ENCODE data around the gene IDUA.
A peak's percentile ranks its signal among the peaks of the same experiment; 100 is the strongest.

The IDUA gene

DNA sequence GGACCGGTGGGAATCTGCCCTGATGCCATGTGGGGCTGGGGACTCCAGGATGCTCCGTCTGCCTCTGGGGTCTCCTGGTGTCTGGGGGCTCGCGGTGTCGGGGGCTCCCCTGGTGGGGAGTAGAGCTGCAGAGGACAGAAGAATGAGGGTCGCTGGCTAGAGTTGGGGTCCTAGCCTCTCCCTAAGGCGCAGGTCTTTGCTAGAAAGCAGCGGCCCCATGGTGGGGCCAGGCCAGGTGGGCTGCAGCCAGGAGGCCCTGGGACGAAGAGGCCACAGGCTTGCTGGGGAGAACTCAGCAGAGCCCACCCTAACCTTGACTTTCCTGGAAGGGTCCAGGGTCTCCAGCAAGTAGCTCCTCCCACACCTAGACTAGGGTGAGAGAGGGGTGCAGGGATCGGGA lies 46.0 kb downstream of the IDUA start:
- DNase-seq, result no peak

DNA sequence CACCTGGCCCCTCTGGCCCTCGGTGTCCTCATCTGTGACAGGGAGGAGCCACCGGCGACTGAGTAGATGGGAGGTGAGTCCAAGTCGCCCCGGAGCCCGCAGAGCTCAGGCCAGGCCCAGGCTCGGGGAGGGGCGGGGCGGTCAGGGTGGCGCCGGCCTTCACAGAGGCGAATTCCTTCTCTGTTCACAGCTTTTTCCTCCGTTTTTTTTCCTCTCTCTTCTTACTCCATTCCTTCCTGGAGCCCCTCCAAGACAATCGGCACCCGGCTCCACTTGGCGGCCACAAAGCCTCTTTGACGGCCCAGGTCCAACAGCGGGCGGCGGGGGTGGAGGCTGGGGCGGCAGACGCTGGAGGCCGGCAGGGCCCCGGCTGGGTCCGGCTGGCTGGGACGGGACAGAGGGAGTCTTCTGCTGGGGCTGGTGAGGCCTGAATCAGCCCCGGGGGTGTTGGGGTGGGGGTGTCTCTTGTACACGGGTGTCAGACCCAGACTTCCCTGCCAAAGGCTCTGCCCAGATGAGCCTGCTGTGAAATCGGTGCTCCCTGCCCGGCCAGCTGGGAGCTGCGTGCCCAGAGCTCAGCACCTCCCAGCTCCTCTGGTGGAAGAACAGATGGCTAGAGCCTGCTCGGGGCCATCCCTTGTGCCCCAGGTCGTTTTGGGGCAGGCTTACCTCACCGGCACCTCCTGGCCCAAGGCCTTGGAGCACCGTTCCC lies 47.2 kb downstream of the IDUA start:
- no peak for DNase-seq

DNA sequence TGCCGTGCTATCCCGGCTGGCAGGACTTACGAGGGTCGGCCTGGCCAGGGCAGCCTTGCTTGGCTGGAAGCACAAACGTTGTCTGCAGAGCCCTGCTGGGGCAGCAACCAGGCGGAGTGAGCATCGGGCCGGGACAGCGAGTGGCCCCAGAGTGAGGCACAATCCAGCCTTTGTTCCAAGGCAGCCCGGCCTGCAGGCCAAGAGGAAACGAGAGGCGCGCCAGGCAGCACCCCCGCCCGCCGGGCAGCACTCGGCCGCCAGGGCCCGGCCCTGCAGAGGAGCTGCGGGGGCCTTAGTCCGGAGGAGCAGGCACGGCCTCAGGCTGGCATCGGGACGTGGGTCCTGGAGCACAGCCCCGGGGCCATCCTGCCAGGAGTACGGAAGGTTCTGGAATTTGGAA lies 48.7 kb downstream of the IDUA start:
- DNase-seq, result no peak

DNA sequence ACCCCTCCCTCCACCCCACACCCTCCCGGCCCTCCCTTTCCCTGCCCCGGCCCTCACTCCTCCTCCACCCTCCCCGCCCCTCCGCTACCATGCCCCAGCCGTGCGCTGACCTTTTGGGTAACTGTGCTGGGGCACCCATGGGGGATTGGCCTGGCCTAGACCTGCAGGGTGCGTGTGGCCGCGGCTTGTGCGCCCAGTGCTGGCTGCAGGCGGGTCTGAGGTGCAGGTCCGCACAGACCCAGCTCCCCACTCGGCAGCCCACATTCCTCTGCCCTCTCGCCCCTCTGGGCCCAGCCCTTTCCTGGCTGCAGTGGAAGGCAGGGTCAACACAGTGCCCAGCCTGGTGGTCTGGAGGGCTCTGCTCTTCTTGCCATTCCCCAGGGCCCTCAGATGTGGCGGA lies 49.3 kb downstream of the IDUA start:
- no peak for DNase-seq

DNA sequence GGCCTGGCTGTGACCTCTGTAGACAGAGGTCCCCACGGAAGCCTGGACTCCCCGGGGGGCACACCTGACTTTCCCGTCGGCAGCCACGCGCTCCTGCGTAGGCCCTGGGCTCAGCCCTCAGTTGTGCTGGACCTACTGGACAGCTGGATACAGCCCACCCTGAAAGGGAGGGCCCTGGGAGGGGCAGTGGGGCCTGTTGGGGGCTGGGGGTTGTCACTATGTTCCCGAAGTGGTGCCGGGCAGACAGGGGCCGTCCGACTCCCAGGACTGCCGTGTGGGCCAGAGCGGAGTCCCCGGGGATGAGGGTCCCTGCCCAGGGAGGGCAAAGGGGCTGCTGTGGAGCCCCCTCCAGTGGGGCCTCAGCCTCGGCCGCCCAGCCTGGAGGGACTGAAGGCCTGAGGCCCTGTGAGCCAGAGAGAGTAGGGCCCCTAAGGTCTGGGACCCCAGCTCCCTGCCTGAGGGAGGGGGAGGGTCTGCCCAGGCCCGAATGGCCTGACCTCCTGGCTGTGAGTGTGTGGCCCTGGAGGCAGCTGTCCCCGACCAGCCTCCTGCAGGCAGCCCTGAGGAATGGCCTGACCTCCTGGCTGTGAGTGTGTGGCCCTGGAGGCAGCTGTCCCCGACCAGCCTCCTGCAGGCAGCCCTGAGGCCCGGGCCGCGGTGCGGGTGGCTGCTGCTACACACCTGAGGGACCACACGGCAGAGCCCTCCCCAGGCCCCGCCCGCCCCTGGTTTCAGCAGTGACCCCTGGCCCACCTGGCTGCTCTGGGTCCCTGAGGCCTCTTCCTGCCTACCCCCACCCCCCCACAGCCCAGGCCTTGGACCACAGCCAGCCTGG lies 50.3 kb downstream of the IDUA start:
- DNase-seq, result no peak

DNA sequence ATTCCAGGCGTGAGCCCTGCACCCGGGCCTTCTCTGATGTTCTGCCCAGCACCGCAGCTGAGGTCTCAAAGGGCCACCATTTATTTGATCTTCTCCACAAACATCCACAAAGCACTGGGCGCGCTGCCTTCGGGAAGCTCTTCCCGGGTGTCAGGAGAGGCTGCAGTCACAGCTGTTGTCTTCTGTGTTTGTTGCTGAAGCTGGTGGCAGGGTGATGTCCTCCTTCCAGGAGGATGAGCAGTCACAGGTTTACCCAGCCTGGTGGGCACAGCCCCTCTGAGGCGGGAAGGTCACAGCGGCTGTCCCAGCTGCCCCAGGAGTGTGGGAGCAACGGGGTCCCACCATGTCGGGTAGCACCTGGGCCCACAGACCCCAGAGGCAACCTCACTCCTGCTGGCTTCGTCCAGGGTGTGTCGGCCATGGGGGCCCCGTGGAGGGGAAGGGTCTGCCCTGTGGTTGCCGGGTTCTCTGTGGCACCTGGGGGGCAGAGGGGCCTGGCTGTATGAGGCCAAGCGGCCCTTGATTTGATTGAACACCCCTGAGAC lies 52.2 kb downstream of the IDUA start:
- no peak for DNase-seq

DNA sequence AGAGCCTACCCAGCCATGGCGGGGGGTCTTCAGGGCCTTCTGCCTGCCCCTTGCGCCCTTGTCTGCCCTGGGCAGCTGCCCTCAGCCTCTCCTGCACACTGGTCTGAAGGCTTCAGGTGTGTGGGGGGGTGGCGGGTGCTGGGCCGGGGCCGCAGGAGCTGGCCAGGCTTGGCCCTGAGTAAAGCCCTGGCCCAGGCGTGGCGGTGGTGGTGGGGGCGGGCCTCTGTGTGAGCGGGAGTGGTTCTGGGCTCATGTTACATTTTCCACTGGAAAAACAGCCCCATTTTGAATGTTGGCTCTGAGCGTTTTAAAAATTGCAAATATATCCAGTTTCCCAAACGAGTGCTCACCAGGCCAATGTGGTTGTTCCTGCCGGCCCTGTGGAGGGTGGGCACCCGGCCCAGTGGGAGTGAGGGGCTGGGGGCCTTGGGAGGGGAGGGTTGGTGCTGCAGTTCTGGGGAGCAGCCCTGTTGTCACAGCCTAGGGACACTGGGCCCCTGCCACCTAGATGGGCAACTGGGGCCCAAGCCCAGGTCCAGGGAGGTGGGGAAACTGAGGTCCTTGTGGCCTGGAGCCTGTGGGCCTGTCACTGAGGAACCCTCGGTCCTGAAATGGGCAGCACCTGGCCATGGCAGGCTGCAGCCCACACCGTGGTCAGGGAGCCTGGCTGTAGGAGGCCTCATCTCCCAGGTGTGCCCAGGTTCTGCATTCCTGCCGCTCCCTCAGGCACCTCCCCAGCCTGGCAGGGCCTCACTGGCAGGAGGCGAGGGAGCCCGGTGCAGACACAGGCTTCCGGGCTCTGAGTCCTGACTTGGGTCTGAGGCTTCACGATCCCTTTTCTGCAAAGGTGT lies 52.9 kb downstream of the IDUA start:
- no peak for DNase-seq

DNA sequence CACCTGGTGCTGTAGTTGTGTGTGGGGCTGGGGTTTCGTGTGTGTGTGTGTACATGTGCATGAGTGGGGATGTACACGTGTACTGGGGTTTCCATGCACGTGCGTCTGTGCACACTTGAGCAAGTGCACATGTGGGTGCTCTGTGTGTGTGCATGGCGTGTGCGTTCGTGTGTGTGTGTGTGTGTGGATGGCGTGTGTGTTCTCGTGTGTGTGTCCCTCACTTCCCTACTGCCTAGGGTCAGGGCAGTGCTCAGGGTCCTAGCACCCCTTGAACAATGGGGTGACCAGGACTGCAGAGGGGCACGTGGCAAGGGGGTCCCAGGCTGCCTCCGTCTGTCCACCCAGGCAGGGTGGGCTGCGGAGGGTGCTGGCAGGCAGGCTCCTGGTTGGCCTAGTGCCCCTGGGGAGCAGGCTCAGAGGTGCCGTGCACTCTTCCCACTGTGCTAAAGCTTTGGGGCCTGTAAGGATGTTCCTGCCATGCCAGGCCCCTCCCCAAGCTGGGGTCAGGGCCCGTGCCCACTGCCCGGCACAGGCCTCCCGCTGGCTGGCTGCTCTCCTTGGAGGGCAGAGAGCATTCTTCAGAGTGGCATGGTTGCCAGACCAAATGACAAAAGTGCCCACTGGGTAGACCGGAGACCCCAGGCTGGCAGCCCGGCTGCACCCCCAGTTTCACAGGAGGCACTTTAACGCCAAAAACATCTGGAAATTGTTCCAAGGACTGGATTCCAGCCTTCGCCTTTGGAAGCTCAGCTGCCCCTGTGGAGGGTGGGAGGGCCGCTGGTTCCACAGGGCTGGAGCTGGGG lies 53.7 kb downstream of the IDUA start:
- DNase-seq, result no peak

DNA sequence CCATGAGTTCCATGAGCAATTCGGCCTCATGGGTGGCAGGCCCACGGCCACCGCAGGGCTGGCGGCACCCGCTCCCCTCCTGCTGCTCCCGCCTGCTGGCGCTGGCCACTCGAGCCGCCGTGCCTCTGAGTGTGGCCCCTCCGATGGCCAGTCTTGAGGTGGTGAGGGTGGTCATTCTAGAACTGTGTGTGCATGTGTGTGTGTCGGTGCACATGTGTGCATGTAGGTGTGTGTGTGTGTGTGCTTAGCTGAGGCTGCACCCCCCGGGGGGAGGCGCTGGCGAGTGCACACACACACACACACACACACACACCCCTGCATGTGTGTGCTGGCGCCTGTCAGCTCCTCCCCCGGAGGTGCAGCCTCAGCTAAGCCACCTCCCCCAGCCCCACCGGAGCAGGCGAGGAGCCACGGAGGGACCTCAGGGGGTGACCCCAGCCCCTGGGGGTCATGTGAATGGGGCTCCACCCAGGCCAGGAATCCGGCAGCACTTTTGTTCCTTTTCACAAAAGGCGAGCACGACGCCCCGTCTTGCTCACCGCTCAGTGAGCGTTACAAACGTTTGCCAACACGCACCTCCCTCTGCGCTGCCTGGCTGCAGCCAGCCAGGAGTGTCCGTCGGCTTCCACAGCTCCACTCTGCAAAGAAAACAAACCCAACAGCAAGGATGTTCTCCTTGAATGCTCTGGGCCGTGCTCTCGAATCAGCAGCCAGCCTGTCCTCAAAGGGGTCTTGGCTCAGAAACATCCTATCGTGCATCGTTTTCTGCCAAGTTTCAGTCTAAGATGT lies 54.5 kb downstream of the IDUA start:
- no peak for DNase-seq

DNA sequence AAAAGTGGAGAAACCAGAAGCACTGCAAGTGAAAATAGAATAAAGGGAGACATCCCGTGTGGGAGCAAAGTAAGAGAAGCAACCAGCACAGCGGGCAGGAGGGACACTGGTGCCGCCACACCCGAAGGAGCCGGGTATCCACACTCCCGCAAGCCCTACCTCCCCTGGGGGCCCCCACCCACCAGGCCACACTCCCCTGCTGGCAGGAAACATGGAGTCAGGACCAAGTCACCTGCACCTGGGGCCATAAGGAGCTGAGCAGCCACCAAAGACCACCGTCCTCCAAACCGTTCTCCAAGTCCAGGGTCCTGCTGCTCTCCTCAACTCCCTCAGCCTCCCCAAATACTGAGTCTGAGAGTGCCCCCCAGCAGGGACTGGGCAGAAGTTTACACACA lies 55.1 kb downstream of the IDUA start:
- no peak for DNase-seq

DNA sequence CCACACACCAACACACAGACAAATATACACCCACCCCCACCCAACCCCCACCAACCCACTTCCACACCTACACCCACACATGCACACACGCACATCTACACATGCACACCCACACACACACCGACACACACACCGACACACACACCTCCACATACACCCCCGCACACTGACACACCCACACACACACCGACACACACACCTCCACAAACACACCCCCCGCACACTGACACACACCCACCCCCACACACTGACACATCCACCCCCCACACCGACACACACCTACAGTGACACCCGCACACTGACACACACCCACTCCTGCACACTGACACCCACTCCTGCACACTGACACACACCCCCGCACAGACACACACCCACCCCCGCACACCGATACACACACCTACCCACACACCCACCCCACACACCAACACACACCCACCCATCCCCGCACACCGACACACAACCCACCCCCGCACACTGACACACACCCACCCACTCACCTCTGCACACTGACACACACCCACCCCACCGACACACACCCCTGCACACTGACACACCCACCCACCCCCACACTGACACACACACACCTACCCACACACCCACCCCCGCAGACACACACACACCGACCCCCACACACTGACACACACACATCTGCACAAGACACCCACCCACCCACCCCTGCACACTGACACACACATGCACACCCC lies 55.7 kb downstream of the IDUA start:
- DNase-seq, result no peak

DNA sequence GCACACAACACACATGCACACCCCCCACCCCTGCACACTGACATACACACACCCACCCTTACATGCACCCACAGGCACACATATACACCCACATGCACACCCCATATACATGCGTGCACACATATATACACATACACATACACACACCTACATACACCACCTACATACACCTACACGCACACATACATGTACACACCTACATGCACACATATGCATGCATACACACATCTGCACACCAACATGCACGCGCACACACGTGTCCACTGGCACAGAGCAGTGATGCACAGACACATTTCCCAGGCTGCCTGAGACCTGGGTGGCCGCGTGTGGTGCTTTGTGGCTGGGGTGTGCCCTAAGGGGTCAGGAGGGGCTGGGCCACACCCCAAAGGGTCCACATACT lies 56.3 kb downstream of the IDUA start:
- no peak for DNase-seq

DNA sequence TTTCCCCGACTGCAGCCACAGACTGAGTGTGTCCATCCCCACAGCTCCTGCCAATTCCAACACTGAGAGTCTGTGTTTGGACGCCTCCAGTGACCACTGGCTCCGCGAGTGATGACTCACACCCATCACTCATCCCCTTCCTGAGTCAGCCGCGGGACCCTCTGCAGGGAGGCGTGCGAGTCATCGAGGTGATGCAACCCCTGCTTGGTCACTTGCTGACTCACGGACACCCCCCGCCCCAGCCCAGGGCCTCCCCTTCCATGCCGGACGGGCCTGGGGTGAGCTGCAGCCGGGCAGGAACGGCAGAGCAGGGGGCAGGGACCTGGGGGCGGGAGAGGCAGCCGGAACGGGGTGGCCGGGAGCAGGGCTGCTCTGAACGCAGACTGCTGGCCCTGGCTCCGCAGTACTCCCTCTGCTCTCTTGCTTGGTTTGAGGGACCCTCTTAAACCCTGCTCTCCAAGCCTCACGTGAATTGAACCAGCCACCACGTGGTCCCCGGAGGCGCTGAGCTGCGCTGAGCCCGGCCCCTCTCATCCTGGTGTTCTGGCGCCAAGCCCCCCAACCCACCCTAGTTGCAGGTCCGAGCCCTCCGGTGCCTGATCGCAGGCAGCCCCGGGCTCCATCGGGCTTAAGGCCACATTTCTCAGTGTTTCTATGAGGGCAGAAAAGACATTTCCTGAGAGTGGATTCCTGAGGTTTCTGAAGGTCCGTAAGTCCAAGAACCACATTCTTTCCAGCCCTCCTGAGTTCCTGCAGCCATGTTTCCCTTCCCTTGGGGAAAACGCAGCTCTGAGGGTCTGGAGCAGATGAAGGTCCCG lies 57.0 kb downstream of the IDUA start:
- DNase-seq, result peak; percentile 96

DNA sequence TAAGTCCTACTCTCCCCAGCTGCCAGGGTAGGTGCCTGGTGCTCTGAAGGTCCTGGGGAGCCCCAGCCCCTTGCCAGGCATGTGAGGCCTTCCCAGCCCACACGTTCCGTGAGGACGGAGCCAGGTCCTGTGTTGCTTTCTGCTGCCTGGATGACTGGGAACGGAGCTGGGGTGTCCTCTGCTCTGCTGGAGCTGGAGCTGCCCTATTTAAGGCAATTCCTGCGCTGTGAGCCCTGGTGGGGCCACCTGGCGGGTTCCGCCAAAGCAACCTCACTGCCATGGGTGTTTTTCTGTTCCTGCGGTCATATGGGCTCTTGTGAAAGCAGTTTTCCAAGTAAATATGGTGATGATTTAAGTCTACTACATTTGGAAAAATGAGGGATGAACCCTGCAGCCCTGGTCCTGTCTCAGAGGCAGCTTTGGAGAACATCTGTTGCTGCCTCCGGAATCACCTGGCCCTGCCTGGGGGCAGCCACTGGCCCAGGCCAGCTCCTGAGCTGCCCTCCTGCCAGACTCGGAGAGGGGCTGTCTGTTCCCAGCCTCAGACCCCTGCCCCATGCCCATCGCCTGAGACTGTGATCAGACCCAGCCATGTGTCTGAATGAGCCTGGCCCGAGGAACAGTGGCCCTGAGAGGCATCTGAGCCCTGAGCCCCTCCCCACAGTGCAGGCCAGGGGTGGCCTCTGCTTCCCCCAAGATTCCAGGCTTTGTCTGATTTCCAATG lies 57.8 kb downstream of the IDUA start:
- DNase-seq, result no peak

DNA sequence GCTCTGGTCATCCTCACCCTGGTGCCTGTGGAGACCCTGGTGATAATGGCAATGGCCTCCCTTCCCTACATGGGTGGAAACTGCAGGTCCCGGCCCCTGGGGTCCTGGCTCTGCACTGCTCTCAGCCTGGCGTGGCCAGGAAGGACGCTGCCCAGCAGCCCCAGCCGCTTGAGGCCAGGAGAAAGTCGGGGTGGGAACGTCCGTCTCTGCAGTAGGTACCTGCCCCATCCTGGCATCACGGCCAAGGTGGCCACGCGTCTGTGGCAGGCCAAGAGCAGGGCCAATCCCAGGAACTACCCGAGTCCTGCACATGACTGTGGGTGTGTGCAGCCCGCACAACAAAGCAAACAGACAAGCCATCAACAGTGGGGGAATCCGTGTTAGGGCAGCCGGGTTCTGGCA lies 58.4 kb downstream of the IDUA start:
- no peak for DNase-seq

DNA sequence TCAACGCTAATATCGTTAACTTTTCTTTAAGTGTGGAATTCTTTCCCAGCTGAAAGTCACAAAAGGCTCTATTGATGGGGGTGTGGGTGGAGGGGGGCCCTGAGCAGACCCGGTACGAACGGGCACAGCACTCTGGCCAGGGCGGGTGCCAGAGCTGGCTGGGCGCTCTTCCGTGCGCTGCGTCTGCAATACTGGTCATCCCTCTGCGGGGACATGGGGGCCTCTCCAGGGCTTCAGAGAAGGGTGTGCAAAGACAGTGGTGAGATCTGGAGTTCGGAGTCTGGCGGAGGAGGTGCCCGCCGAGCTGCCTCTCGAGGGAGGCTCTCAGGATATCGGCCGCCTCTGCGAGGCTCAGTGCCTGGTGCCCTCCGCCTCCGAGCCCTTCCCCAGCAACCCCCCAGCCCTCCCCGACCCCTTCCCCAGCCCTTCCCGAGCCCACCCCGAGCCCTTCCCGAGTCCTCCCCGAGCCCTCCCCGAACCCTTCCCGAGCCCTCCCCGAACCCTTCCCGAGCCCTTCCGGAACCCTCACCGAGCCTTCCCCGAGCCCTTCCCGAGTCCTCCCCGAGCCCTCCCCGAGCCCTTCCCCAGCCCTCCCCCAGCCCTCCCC lies 58.9 kb downstream of the IDUA start:
- no peak for DNase-seq

DNA sequence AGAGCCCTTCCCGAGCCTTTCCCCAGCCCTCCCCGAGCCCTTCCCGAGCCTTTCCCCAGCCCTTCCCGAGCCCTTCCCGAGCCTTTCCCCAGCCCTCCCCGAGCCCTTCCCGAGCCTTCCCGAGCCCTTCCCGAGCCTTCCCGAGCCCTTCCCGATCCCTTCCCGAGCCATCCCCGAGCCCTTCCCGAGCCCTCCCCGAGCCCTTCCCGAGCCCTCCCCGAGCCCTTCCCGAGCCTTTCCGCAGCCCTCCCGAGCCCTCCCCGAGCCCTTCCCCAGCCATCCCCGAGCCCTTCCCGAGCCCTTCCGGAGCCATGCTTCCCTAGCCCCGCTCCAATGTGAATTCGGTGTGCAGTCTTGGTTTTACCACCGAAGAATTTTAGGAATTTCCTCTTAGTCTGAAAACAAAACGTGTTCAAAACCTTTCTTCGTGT lies 59.8 kb downstream of the IDUA start:
- DNase-seq, result peak; percentile 64

DNA sequence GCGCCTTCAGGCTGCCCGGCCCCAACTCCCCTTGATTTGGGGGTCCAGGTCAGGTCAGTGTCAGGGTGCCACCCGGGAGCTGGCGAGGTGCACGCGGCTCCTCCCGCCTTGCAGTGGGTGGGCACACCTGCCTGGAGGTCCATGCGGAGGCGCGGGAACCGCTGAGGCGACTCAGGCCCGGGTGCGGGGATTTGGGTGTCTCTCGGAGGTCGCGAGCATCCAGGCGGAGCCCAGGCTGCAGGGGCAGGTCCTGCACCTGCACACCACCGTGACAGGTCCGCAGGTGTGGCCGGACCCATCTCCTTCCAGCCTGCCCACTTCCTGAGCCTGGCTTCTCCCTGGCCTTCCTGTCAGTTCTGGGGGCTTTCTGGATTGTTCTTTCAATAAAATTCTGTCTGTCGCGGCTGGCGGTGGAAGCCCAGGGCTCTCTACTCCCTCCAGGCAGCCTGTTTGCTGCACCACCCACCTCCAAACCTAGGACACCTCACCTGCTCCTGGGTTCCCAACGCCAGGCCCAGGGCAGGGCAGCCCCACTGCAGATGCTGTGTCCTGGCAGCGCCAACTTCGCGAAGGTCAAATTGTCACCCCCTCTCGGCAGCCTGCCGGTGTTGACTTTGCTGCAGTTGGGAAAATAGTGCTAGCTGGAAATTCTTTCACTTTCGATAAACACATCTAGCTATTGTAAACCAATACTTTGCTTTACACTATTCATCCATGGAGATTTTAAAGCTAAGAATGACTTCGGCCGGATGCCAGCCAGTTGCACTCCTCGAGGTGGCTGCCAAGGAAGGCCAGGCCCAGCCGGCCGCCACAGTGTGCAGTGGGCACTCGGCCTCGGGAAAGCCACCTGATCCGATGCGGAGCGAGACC lies 60.5 kb downstream of the IDUA start:
- DNase-seq, result no peak
